OCI-LY1 (cell line): ENCODE measurements around the gene ADCY9.

Experiments
- H2AFZ ChIP-seq: fragments of 200-600 bp; sonication (generic), shearing (Covaris generic); 2 replicates; pipeline ENCODE4 v1.6.0; 2014; ENCODE audit warnings: antibody characterized with exemption, mild to moderate bottlenecking, low read length
- H3F3A ChIP-seq: fragments of 200-600 bp; sonication (generic), shearing (Covaris generic); 2 replicates; pipeline ENCODE4 v1.6.0; 2014; ENCODE audit warnings: mild to moderate bottlenecking, antibody characterized with exemption, low read length, moderate library complexity; ENCODE audit not compliant: insufficient read depth
- H3K27ac ChIP-seq: fragments of 200-600 bp; sonication (generic); 2 replicates; pipeline ENCODE4 v1.5.1; 2014; ENCODE audit warnings: low read length, mixed run types, mild to moderate bottlenecking, low read depth; ENCODE audit not compliant: poor library complexity, severe bottlenecking
- H3K27me3 ChIP-seq: fragments of 200-600 bp; sonication (generic); 2 replicates; pipeline ENCODE4 v1.6.0; 2014; ENCODE audit warnings: antibody characterized with exemption, mild to moderate bottlenecking, low read length, moderate library complexity; ENCODE audit not compliant: insufficient read depth
- H3K36me3 ChIP-seq: fragments of 200-600 bp; sonication (generic); 2 replicates; pipeline ENCODE4 v1.6.1; 2014; ENCODE audit warnings: mild to moderate bottlenecking, antibody characterized with exemption, low read length, moderate library complexity, mixed read lengths; ENCODE audit not compliant: insufficient read depth
- H3K4me1 ChIP-seq: fragments of 200-600 bp; sonication (generic); 2 replicates; pipeline ENCODE4 v1.5.1; 2014; ENCODE audit warnings: mild to moderate bottlenecking, low read length, moderate library complexity; ENCODE audit not compliant: insufficient read depth, severe bottlenecking
- H3K4me2 ChIP-seq: fragments of 200-600 bp; sonication (generic), shearing (Covaris generic); 2 replicates; pipeline ENCODE4 v1.6.1; 2014; ENCODE audit warnings: low read length
- H3K4me3 ChIP-seq: fragments of 200-600 bp; sonication (generic); 2 replicates; pipeline ENCODE4 v1.5.1; 2014; ENCODE audit warnings: low read length, low read depth, mild to moderate bottlenecking, mixed read lengths; ENCODE audit not compliant: poor library complexity, severe bottlenecking
- H3K79me2 ChIP-seq: fragments of 200-600 bp; shearing (Covaris generic); 2 replicates; pipeline ENCODE4 v1.6.1; 2016; ENCODE audit warnings: mixed run types, low read length, mixed read lengths; ENCODE audit not compliant: insufficient read depth
- H3K9ac ChIP-seq: fragments of 200-600 bp; sonication (generic), shearing (Covaris generic); 2 replicates; pipeline ENCODE4 v1.6.1; 2014; ENCODE audit warnings: mild to moderate bottlenecking, low read length, mixed read lengths
- H3K9me2 ChIP-seq: fragments of 200-600 bp; sonication (generic), shearing (Covaris generic); 2 replicates; pipeline ENCODE4 v1.6.1; 2014; ENCODE audit warnings: low read depth, mild to moderate bottlenecking, low read length, mixed read lengths
- H3K9me3 ChIP-seq: fragments of 200-600 bp; shearing (Covaris generic); 2 replicates; pipeline ENCODE4 v1.6.1; 2014; ENCODE audit warnings: low read length, mixed read lengths
- H4K20me1 ChIP-seq: fragments of 200-600 bp; sonication (generic), shearing (Covaris generic); 2 replicates; pipeline ENCODE4 v1.6.0; 2016; ENCODE audit warnings: mild to moderate bottlenecking, low read length; ENCODE audit not compliant: insufficient read depth
- CTCF ChIP-seq: fragments of 200-600 bp; sonication (generic), shearing (Covaris generic); IDR thresholded peaks from 2 replicates; pipeline ENCODE4 v1.5.1; 2017; ENCODE audit warnings: mild to moderate bottlenecking, antibody characterized with exemption, low read length, moderate library complexity, mixed read lengths
- EZH2 ChIP-seq: fragments of 200-600 bp; sonication (generic), shearing (Covaris generic); IDR thresholded peaks from 2 replicates; pipeline ENCODE4 v1.8.0; 2017; ENCODE audit warnings: borderline replicate concordance, mixed run types, mild to moderate bottlenecking, antibody characterized with exemption, low read length, moderate library complexity, mixed read lengths

The ADCY9 gene

DNA sequence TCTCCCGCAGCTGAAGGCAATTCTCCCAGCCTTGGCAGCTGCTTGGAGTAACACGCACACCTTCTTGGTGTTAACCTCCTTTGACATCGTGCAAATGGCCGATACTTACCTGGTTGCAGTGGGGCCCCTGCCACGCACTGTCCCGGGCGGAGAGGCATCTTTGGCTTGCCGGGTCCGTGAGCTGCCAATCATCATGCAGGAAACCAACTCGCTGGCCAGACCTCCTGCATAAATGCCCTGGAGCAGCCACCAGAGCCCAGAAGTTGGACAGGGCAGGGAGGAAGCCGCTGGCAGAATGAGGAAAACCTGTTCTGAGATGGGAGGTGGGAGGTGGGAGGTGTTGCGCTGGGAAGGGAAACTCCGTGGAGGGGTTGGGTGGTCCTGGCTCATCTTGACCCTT lies 194.0 kb downstream of the ADCY9 start:
- H3K9me2 ChIP-seq = no peaks in the 10 kb centered on the region
- H3K4me2 ChIP-seq = no peak overlapping the region
- H3K79me2 ChIP-seq = no peaks in the 10 kb centered on the region
- H2AFZ ChIP-seq = no peak overlapping the region
- peaks cover 5% of the 10 kb centered on the region for H3K9me3 ChIP-seq
- H3K9ac ChIP-seq = no peak overlapping the region
- H3K4me3 ChIP-seq = no peak overlapping the region
- no peaks in the 10 kb centered on the region for H3F3A ChIP-seq
- no peaks in the 10 kb centered on the region; the same call in 1 of the 2 replicates for H3K36me3 ChIP-seq
- H3K27ac ChIP-seq = no peak overlapping the region
- TF ChIP-seq EZH2 (no peak), CTCF (no peak)
- H3K27me3 ChIP-seq = peaks cover 16% of the 10 kb centered on the region; the same call in 1 of the 2 replicates
- no peaks in the 10 kb centered on the region for H3K4me1 ChIP-seq
- no peaks in the 10 kb centered on the region for H4K20me1 ChIP-seq

DNA sequence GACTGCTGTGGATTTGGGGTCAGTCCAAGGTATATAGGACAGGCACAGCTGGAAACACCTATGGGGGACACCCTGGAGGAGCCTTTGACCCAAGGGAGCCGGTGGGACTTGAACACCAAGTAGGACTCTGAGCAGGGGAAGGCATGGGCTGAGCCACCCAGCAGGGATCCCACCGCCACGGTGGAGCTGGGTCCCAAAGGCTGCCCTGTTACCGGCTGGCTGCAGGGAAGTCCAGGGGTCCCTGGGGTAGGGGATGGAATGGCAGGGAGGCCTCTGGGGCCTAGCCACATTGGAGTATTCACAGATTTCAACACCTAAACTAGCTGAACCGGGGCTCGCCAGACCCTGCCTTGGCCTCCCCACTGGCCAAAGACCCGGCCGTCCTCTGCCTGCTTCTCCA lies 196.0 kb downstream of the ADCY9 start:
- Histone ChIP-seq H3K27ac (no peak overlapping the region), H4K20me1 (no peaks in the 10 kb centered on the region), H3K4me2 (no peak overlapping the region), H3K79me2 (no peaks in the 10 kb centered on the region), H3K4me3 (no peak overlapping the region), H3K4me1 (no peaks in the 10 kb centered on the region), H2AFZ (no peak overlapping the region), H3K36me3 (no peaks in the 10 kb centered on the region; the same call in 1 of the 2 replicates), H3F3A (no peaks in the 10 kb centered on the region), H3K27me3 (peaks cover 20% of the 10 kb centered on the region; the same call in 1 of the 2 replicates), H3K9me2 (no peaks in the 10 kb centered on the region), H3K9ac (no peak overlapping the region), H3K9me3 (peaks cover 5% of the 10 kb centered on the region)
- TF ChIP-seq CTCF (no peak), EZH2 (no peak)

DNA sequence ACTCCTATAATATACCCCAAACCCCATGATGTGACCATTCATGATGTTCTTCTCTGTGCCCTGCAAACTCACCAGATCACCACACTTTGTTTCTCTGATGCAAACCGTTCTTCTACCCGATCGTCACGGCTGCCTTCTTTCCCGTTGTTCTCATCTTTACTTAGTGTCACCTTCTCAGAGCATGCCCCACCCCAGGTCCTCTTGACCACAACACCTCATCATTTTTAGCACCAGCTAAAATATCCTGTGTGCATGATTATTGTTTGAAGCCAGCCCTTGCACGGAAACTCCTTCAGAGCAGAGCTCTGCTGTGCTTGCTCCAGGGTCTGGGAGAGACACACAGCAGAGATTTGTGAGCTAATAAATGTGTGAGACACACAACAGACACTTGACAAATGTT lies 196.8 kb downstream of the ADCY9 start:
- no peaks in the 10 kb centered on the region for H3K79me2 ChIP-seq
- H3K9ac ChIP-seq = no peak overlapping the region
- no peak overlapping the region for H3K27ac ChIP-seq
- H3K36me3 ChIP-seq = no peaks in the 10 kb centered on the region; the same call in 1 of the 2 replicates
- no peak overlapping the region for H3K4me2 ChIP-seq
- H3K27me3 ChIP-seq = peaks cover 20% of the 10 kb centered on the region; the same call in 1 of the 2 replicates
- H3K9me2 ChIP-seq = no peaks in the 10 kb centered on the region
- H3K4me3 ChIP-seq = no peak overlapping the region
- no peak overlapping the region for H2AFZ ChIP-seq
- H3F3A ChIP-seq = no peaks in the 10 kb centered on the region
- TF ChIP-seq CTCF (no peak), EZH2 (no peak)
- H3K4me1 ChIP-seq = no peaks in the 10 kb centered on the region
- H4K20me1 ChIP-seq = no peaks in the 10 kb centered on the region
- H3K9me3 ChIP-seq = peaks cover 5% of the 10 kb centered on the region
